HTR-8/SVneo (cell line): ENCODE measurements around the gene ARL8A.

Experiments used
- DNase-seq: peaks from one replicate; pipeline ENCODE4 v3.0.0; 2011; ENCODE audit warnings: low spot score, mixed read lengths; ENCODE audit not compliant: insufficient read length
- FAIRE-seq: peaks from 2 replicates; lab custom pipeline; 2011; peaks lifted over from hg19 to GRCh38; lab: Jason Lieb, UNC

ARL8A gene

GRCh38 chr1:202086579-202087350, 57.8 kb downstream of the ARL8A start:
- FAIRE-seq, result no peak
- DNase-seq, result no peak

- FAIRE-seq, result no peak
- DNase-seq, result no peak
Measured at GRCh38 chr1:202085682-202086373, 58.7 kb downstream of the ARL8A start.

GRCh38 chr1:202084791-202085681, 59.5 kb downstream of the ARL8A start:
- no peak for FAIRE-seq
- no peak for DNase-seq
